ENCODE data around the gene PML.

The PML gene

GRCh38 chr15:73952913-73953750 is 41.4 kb upstream of the PML start:
- TF ChIP-seq CSDC2 (CRISPR knock-in tag; IDR thresholded peaks at IDR 0.05), result no peak
- no peak for TF ChIP-seq ZC3H10 (CRISPR knock-in tag; IDR thresholded peaks at IDR 0.05)
- no peak for TF ChIP-seq ZNF70 (CRISPR knock-in tag; IDR thresholded peaks at IDR 0.05)
- no peak for TF ChIP-seq GLIS3 (CRISPR knock-in tag; IDR thresholded peaks at IDR 0.05)
- no peak for TF ChIP-seq TOX (CRISPR knock-in tag; IDR thresholded peaks at IDR 0.05; ENCODE audit: borderline replicate concordance)
- TF ChIP-seq, protein P1, sequence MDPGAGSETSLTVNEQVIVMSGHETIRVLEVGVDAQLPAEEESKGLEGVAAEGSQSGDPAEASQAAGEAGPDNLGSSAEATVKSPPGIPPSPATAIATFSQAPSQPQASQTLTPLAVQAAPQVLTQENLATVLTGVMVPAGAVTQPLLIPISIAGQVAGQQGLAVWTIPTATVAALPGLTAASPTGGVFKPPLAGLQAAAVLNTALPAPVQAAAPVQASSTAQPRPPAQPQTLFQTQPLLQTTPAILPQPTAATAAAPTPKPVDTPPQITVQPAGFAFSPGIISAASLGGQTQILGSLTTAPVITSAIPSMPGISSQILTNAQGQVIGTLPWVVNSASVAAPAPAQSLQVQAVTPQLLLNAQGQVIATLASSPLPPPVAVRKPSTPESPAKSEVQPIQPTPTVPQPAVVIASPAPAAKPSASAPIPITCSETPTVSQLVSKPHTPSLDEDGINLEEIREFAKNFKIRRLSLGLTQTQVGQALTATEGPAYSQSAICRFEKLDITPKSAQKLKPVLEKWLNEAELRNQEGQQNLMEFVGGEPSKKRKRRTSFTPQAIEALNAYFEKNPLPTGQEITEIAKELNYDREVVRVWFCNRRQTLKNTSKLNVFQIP (CRISPR knock-in tag; IDR thresholded peaks at IDR 0.05; ENCODE audit: borderline replicate concordance, low read depth), result no peak
- TF ChIP-seq ZNF565 (CRISPR knock-in tag; conservative IDR thresholded peaks at IDR 0.05; ENCODE audit: low read depth), result no peak
- no peak for TF ChIP-seq ZFP30 (CRISPR knock-in tag; IDR thresholded peaks at IDR 0.05)
- no peak for TF ChIP-seq ARNTL (CRISPR knock-in tag; IDR thresholded peaks at IDR 0.05; ENCODE audit: borderline replicate concordance, low read depth)
- TF ChIP-seq ISL1 (CRISPR knock-in tag; IDR thresholded peaks at IDR 0.05), result no peak
- TF ChIP-seq PPARA (CRISPR knock-in tag; IDR thresholded peaks at IDR 0.05; ENCODE audit: borderline replicate concordance), result no peak
- no peak for TF ChIP-seq OSR1 (CRISPR knock-in tag; IDR thresholded peaks at IDR 0.05)
- no peak for TF ChIP-seq ZFP3 (CRISPR knock-in tag; IDR thresholded peaks at IDR 0.05)
- TF ChIP-seq, protein P2, sequence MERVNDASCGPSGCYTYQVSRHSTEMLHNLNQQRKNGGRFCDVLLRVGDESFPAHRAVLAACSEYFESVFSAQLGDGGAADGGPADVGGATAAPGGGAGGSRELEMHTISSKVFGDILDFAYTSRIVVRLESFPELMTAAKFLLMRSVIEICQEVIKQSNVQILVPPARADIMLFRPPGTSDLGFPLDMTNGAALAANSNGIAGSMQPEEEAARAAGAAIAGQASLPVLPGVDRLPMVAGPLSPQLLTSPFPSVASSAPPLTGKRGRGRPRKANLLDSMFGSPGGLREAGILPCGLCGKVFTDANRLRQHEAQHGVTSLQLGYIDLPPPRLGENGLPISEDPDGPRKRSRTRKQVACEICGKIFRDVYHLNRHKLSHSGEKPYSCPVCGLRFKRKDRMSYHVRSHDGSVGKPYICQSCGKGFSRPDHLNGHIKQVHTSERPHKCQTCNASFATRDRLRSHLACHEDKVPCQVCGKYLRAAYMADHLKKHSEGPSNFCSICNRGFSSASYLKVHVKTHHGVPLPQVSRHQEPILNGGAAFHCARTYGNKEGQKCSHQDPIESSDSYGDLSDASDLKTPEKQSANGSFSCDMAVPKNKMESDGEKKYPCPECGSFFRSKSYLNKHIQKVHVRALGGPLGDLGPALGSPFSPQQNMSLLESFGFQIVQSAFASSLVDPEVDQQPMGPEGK (CRISPR knock-in tag; IDR thresholded peaks at IDR 0.05; ENCODE audit: borderline replicate concordance), result no peak
- TF ChIP-seq BACH2 (CRISPR knock-in tag; IDR thresholded peaks at IDR 0.05; ENCODE audit: borderline replicate concordance), result no peak
- TF ChIP-seq, protein P3, sequence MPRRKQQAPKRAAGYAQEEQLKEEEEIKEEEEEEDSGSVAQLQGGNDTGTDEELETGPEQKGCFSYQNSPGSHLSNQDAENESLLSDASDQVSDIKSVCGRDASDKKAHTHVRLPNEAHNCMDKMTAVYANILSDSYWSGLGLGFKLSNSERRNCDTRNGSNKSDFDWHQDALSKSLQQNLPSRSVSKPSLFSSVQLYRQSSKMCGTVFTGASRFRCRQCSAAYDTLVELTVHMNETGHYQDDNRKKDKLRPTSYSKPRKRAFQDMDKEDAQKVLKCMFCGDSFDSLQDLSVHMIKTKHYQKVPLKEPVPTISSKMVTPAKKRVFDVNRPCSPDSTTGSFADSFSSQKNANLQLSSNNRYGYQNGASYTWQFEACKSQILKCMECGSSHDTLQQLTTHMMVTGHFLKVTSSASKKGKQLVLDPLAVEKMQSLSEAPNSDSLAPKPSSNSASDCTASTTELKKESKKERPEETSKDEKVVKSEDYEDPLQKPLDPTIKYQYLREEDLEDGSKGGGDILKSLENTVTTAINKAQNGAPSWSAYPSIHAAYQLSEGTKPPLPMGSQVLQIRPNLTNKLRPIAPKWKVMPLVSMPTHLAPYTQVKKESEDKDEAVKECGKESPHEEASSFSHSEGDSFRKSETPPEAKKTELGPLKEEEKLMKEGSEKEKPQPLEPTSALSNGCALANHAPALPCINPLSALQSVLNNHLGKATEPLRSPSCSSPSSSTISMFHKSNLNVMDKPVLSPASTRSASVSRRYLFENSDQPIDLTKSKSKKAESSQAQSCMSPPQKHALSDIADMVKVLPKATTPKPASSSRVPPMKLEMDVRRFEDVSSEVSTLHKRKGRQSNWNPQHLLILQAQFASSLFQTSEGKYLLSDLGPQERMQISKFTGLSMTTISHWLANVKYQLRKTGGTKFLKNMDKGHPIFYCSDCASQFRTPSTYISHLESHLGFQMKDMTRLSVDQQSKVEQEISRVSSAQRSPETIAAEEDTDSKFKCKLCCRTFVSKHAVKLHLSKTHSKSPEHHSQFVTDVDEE (CRISPR knock-in tag; IDR thresholded peaks at IDR 0.05), result no peak
- TF ChIP-seq CSRNP3 (CRISPR knock-in tag; IDR thresholded peaks at IDR 0.05), result no peak
- TF ChIP-seq ZNF8 (CRISPR knock-in tag; IDR thresholded peaks at IDR 0.05), result no peak
- ATAC-seq, result no peak

DNA sequence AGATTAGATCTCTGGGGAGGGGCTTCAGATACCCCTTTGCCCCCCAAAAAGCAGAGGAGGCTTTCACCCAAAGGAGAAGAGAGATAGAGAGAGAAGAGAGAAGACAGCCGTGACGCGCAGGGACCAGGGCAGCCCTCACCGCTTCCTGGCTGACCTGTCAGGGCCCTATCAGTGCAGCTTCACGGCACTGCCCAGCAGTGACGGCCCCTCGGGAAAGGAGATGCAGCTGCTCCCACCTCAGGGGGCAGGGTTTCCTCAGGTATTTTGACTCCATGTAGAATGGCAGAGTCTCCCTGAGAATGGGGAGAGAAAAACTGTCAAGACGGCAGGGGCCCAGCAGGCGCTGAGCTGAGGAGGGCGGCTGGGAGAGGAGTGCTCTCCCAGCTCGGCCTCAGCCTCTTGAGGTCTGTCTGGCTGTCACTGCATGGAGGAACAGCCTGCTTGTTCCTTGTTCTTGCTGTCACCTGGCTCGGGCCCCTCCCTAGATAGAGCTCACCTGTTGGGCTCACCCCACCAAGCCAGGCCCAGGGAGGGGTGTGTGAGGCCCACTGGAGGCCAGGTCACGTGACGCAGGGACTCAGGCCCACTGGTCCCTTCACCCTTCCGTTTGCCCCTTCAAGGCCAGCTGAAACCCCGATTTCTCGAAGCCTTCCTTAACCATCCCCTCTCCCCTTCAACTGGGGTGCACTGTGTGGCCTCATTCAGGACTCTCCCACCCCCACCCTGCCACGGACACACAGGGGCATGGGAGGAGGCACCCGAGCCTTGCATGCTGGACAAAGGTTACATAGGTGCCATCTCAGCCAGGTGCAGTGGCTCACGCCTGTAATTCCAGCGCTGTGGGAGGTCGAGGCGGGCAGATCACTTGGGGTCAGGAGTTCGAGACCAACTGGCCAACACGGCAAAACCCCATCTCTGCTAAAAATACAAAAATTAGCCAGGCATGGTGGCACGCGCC is 40.0 kb upstream of the PML start:
- TF ChIP-seq CSDC2 (CRISPR knock-in tag; IDR thresholded peaks at IDR 0.05), result no peak
- no peak for TF ChIP-seq ARNTL (CRISPR knock-in tag; IDR thresholded peaks at IDR 0.05; ENCODE audit: borderline replicate concordance, low read depth)
- no peak for TF ChIP-seq ZC3H10 (CRISPR knock-in tag; IDR thresholded peaks at IDR 0.05)
- no peak for TF ChIP-seq GLIS3 (CRISPR knock-in tag; IDR thresholded peaks at IDR 0.05)
- no peak for TF ChIP-seq SNAI2 (CRISPR knock-in tag; IDR thresholded peaks at IDR 0.05)
- TF ChIP-seq BACH2 (CRISPR knock-in tag; IDR thresholded peaks at IDR 0.05; ENCODE audit: borderline replicate concordance), result no peak
- TF ChIP-seq ZNF70 (CRISPR knock-in tag; IDR thresholded peaks at IDR 0.05), result no peak
- no peak for ATAC-seq

DNA sequence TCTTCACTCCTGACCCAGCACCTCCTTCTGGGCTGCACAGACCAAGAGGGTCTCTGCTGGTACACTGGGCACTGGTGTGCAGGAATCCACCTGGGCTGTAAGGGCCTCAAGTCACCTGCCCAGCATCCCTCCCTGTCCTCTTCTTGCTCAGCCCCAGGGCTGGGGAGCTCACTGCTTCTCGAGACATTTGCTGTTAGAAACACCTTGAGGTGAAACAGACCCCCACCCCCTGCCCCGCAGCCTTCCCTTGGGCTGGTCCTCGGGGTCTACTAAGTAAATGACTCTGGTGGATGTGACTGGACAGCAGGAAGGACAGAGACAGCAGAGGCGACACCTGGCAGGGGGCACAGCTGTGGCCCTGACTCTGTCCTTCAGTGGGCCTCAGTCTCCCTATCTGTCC is 39.2 kb upstream of the PML start:
- ATAC-seq, result no peak
- TF ChIP-seq ESRRG (CRISPR knock-in tag; IDR thresholded peaks at IDR 0.05) (no peak), ZNF70 (CRISPR knock-in tag; IDR thresholded peaks at IDR 0.05) (no peak), ZNF565 (CRISPR knock-in tag; conservative IDR thresholded peaks at IDR 0.05; ENCODE audit: low read depth) (no peak), ZC3H10 (CRISPR knock-in tag; IDR thresholded peaks at IDR 0.05) (no peak), ARNTL (CRISPR knock-in tag; IDR thresholded peaks at IDR 0.05; ENCODE audit: borderline replicate concordance, low read depth) (no peak), TCF4 (CRISPR knock-in tag; IDR thresholded peaks at IDR 0.05; ENCODE audit: borderline replicate concordance) (no peak), PPARA (CRISPR knock-in tag; IDR thresholded peaks at IDR 0.05; ENCODE audit: borderline replicate concordance) (no peak)
- TF ChIP-seq, protein P1 (CRISPR knock-in tag; IDR thresholded peaks at IDR 0.05; ENCODE audit: borderline replicate concordance, low read depth), result no peak
